LNCAP (cell line): ENCODE data around the gene SS18L1.

Experiments used
- TF ChIP-seq, protein P1 (sequence below): fragments of 450-650 bp; IDR thresholded peaks from 2 replicates; pipeline ENCODE4 v1.5.1; 2017; ENCODE audit warnings: mild to moderate bottlenecking

SS18L1 gene

GRCh38 chr20:62122654-62123449 is 20.7 kb upstream of the SS18L1 start:
- TF ChIP-seq, protein P1, sequence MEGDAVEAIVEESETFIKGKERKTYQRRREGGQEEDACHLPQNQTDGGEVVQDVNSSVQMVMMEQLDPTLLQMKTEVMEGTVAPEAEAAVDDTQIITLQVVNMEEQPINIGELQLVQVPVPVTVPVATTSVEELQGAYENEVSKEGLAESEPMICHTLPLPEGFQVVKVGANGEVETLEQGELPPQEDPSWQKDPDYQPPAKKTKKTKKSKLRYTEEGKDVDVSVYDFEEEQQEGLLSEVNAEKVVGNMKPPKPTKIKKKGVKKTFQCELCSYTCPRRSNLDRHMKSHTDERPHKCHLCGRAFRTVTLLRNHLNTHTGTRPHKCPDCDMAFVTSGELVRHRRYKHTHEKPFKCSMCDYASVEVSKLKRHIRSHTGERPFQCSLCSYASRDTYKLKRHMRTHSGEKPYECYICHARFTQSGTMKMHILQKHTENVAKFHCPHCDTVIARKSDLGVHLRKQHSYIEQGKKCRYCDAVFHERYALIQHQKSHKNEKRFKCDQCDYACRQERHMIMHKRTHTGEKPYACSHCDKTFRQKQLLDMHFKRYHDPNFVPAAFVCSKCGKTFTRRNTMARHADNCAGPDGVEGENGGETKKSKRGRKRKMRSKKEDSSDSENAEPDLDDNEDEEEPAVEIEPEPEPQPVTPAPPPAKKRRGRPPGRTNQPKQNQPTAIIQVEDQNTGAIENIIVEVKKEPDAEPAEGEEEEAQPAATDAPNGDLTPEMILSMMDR = no peak

DNA sequence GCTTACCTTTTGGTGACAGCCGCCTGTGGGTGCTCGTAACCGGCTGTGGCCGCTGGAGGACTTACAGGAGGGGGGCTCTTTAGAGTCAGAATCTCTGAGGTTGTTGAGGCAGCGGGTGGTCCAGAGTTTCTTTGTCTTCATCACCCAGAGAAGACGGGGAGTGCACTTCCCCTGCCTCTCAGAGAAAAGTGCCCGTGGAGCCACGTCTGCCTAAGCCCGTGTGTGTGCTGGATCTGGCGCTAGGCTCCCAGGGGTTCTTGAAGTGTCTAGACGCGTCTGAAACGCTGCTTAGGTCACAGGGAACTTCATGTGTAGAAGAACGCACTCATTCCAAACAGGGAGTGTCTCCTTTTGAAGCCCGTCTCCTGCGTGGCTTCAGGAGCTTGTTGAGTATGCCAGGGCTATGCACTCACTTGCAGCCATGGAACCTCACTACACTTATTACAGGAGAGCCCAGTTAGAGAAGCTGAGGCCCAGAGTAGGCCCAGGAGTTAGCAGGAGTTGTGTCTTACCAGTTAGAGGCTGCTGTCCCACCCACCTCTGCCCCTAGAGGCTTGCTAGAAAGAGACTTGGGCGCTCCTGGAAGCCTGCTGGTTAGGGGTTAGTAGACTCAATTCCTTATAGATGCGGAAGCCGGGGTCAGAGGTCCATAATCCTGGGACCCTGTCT is 20.0 kb upstream of the SS18L1 start:
- TF ChIP-seq, protein P1 = no peak

- TF ChIP-seq, protein P1 = no peak
Observed at GRCh38 chr20:62126141-62126540, 17.4 kb upstream of the SS18L1 start.

GRCh38 chr20:62127799-62128198 is 15.8 kb upstream of the SS18L1 start:
- TF ChIP-seq, protein P1 = no peak

DNA sequence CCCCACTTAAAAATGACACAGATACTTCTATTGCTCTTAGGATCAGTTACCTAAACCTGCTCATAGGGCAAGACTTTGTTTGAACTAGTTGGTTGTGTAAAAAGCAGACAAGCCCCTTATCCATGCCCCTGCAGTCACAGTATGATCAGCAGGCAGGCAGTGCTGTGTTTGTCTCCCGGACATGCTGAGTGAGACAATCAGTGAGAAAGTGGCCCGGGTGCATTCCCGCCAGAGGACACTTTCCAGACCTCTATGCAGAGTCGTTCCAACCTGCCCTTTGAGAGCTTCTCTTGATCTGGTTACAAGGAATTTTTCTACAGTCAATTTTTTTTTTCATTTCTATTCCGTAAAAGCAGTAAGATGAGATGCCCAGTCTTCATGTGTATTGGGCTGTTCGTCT is 15.1 kb upstream of the SS18L1 start:
- TF ChIP-seq, protein P1 = no peak

- TF ChIP-seq, protein P1 = no peak
Observed at GRCh38 chr20:62129731-62130531, 13.6 kb upstream of the SS18L1 start.

- TF ChIP-seq, protein P1 = no peak
Observed at GRCh38 chr20:62131560-62132320, 11.8 kb upstream of the SS18L1 start.
